Measurements from ENCODE around the gene SLC25A22. TPM values are rescaled to one million over a fixed set of nuclear protein-coding genes. Genes with fewer than 3 reads are reported as not detected.

The SLC25A22 gene
- total and polyA plus RNA-seq, 9 of the 15 experiments (the other 6 are each of a cell fraction or from before 2014, with no cell fraction given): 0.41 to 55.4 (median 11.4) TPM

DNA sequence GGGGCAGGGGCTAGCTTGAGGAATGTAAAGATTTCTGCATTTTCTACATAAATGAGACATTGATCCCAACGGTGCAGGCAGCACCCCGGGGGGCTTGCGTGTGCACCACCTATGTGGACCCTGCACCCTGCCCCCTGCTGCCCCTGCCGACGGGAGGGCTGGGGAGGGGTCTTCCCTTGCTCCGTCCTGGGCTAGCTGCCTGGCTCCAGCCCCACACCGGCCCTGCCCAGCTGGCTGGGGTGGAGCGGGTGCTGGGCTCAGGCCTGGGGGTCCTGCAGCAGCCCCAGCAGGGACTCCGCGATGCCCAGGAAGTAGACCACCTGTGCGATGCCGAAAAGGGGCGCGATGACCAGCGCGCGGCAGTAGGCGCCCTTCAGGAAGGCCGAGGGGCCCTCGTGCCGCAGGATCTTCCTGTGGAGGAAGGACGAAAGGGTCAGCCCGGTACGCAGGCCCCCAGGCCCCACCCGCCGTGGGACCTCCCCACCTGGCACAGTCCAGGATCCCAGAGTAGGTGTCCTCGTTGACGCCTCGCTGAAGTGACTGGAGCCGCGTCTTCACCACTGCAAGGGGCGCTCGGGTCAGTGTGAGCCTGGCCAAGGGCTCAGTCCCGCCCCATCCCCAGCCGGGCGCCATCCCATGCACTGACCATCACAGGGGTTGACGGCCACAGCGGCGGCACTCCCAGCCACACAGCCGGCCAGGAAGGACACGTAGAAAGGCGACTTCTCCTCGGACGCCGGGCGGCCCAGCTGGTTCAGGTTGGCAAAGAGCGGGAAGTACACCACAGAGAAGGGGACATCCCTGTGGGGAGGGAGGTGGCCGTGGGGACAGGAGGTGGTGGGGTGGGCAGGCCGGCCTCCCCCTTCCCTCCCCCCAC lies 6.2 kb downstream of the SLC25A22 start (continued):
- no peak for TF ChIP-seq ZNF57 (CRISPR knock-in tag; IDR thresholded peaks at IDR 0.05)
- TF ChIP-seq, protein P1, sequence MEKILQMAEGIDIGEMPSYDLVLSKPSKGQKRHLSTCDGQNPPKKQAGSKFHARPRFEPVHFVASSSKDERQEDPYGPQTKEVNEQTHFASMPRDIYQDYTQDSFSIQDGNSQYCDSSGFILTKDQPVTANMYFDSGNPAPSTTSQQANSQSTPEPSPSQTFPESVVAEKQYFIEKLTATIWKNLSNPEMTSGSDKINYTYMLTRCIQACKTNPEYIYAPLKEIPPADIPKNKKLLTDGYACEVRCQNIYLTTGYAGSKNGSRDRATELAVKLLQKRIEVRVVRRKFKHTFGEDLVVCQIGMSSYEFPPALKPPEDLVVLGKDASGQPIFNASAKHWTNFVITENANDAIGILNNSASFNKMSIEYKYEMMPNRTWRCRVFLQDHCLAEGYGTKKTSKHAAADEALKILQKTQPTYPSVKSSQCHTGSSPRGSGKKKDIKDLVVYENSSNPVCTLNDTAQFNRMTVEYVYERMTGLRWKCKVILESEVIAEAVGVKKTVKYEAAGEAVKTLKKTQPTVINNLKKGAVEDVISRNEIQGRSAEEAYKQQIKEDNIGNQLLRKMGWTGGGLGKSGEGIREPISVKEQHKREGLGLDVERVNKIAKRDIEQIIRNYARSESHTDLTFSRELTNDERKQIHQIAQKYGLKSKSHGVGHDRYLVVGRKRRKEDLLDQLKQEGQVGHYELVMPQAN (IDR thresholded peaks at IDR 0.05; ENCODE audit: borderline replicate concordance): no peak
- TF ChIP-seq MYBL2 (IDR thresholded peaks at IDR 0.05; ENCODE audit: low read depth): no peak
- TF ChIP-seq MYBL2 (CRISPR knock-in tag; IDR thresholded peaks at IDR 0.05; ENCODE audit: borderline replicate concordance): no peak
- TF ChIP-seq FOXM1 (IDR thresholded peaks at IDR 0.05; ENCODE audit: low read depth): no peak
- no peak for TF ChIP-seq FOXM1 (CRISPR knock-in tag; IDR thresholded peaks at IDR 0.05; ENCODE audit: low read depth)
- no peak for TF ChIP-seq ZNF384 (IDR thresholded peaks at IDR 0.05; ENCODE audit: low read depth, low read length)
- peak; percentile 54 for TF ChIP-seq POLR2G (IDR thresholded peaks at IDR 0.05; ENCODE audit: low read depth, low read length)
- TF ChIP-seq, protein P2, sequence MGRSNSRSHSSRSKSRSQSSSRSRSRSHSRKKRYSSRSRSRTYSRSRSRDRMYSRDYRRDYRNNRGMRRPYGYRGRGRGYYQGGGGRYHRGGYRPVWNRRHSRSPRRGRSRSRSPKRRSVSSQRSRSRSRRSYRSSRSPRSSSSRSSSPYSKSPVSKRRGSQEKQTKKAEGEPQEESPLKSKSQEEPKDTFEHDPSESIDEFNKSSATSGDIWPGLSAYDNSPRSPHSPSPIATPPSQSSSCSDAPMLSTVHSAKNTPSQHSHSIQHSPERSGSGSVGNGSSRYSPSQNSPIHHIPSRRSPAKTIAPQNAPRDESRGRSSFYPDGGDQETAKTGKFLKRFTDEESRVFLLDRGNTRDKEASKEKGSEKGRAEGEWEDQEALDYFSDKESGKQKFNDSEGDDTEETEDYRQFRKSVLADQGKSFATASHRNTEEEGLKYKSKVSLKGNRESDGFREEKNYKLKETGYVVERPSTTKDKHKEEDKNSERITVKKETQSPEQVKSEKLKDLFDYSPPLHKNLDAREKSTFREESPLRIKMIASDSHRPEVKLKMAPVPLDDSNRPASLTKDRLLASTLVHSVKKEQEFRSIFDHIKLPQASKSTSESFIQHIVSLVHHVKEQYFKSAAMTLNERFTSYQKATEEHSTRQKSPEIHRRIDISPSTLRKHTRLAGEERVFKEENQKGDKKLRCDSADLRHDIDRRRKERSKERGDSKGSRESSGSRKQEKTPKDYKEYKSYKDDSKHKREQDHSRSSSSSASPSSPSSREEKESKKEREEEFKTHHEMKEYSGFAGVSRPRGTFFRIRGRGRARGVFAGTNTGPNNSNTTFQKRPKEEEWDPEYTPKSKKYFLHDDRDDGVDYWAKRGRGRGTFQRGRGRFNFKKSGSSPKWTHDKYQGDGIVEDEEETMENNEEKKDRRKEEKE (IDR thresholded peaks at IDR 0.05; ENCODE audit: borderline replicate concordance in 1 of 2, control insufficient read depth in 1 of 2, low read depth in 2 of 2, low read length in 1 of 2): no peak

All from K562 (cell line).